Body of pancreas (tissue), 4 donors: Measurements from ENCODE around the gene ALDH1A2. TPM values are rescaled to one million over a fixed set of nuclear protein-coding genes. Genes with fewer than 3 reads are reported as not detected.

Source experiments
- ATAC-seq: fragments of 150-250 bp; one replicate; pipeline ENCODE4 v1.9.1; 2016
- DNase-seq, 4 donors: peaks; one replicate each; pipeline ENCODE4 v3.0.0-alpha.2; 2019
- H3K27ac ChIP-seq, 4 donors: fragments of 200-600 bp; sonication (generic); 1 replicate in 3 of 4; 2 replicates in 1 of 4; pipeline versions ENCODE4 v1.5.1 to v1.6.1; 2016 to 2019; ENCODE audit warnings: mild to moderate bottlenecking in 1 of 4, mixed read lengths in 1 of 4, moderate library complexity in 1 of 4
- H3K27me3 ChIP-seq, 2 donors: fragments of 200-600 bp; sonication (generic); one replicate each; pipeline ENCODE4 v1.6.0; 2016; ENCODE audit warnings: mild to moderate bottlenecking in 1 of 2
- H3K36me3 ChIP-seq, 2 donors: fragments of 200-600 bp; sonication (generic); replicated peaks in 1 of 2; 2 replicates each; pipeline ENCODE4 v1.5.1; 2016; ENCODE audit warnings: low read depth in 2 of 2; ENCODE audit not compliant: insufficient read depth in 1 of 2
- H3K4me1 ChIP-seq: fragments of 200-600 bp; sonication (generic); one replicate; pipeline ENCODE4 v1.6.0; 2016
- H3K4me3 ChIP-seq, 2 donors: fragments of 200-600 bp; sonication (generic); 1 replicate in 1 of 2; 2 replicates in 1 of 2; pipeline ENCODE4 v1.5.1; 2016 to 2019
- H3K9me3 ChIP-seq, 3 donors: fragments of 200-600 bp; sonication (generic); 1 replicate in 2 of 3; 2 replicates in 1 of 3; pipeline ENCODE4 v1.5.1; 2016
- CTCF ChIP-seq, 7 experiments: fragments of 450-650 bp in 4 of 7; fragments of 200-600 bp in 3 of 7; sonication (generic) in 3 of 7; IDR thresholded peaks; one replicate each; pipeline ENCODE4 v1.5.1; 2016 to 2019; ENCODE audit warnings: antibody characterized with exemption in 7 of 7
- POLR2A ChIP-seq, 3 donors: fragments of 450-650 bp; IDR thresholded peaks; one replicate each; pipeline ENCODE4 v1.6.1; 2016; ENCODE audit warnings: antibody characterized with exemption in 3 of 3, mild to moderate bottlenecking in 2 of 3
- WGBS, 2 donors: methylation state at CpG; one replicate each; pipeline ENCODE4 v1.1.5; 2017; 5-methylcytosine and 5-hydroxymethylcytosine counted together
- intact Hi-C: fragments of 100-400 bp; cut with DNase I; formaldehyde crosslinking; loops from one replicate; pipeline ENCODE4 v1.15.1; 2023
- total RNA-seq, 2 donors: library from RNA; depleted of rRNA; stranded (reverse); fragments of >200 nt; gene quantifications; one replicate each; pipeline ENCODE4 v1.1.0, GENCODE V29; 2016

The ALDH1A2 gene
- total RNA-seq, 2 donors from 2014 or later: 1.6 to 2.1 TPM

- intact Hi-C loops: no loop called here
- Histone ChIP-seq H3K36me3 (no peaks in the 10 kb centered on the region), H3K4me1 (no peaks in the 10 kb centered on the region), H3K9me3 (no peaks in the 10 kb centered on the region), H3K27me3 (no peaks in the 10 kb centered on the region), H3K27ac (no peak overlapping the region), H3K4me3 (no peak overlapping the region)
- no peak for TF ChIP-seq POLR2A (IDR thresholded peaks at IDR 0.05)
- no peak for TF ChIP-seq CTCF (IDR thresholded peaks at IDR 0.05)
- DNase-seq: no peak
- 69 to 74% methylated on average over 3 of the region's 3 CpGs for WGBS, 2 donors
- no peak for ATAC-seq
These were observed 71.9 kb downstream of the ALDH1A2 start for GRCh38 chr15:57993409-57994145.

GRCh38 chr15:57992761-57993355 lies 72.7 kb downstream of the ALDH1A2 start:
- intact Hi-C loops: no loop called here
- no peak overlapping the region for H3K27ac ChIP-seq
- no peaks in the 10 kb centered on the region for H3K36me3 ChIP-seq
- no peaks in the 10 kb centered on the region for H3K27me3 ChIP-seq
- no peaks in the 10 kb centered on the region for H3K4me1 ChIP-seq
- TF ChIP-seq CTCF (IDR thresholded peaks at IDR 0.05) (no peak), POLR2A (IDR thresholded peaks at IDR 0.05) (no peak)
- no peak overlapping the region for H3K4me3 ChIP-seq
- WGBS, 2 donors: 25 to 47% methylated on average over 6 of the region's 6 CpGs
- DNase-seq: no peak
- no peaks in the 10 kb centered on the region for H3K9me3 ChIP-seq
- no peak for ATAC-seq

GRCh38 chr15:57973534-57973933 lies 92.0 kb downstream of the ALDH1A2 start:
- DNase-seq: no peak
- Histone ChIP-seq H3K27me3 (no peaks in the 10 kb centered on the region), H3K9me3 (no peaks in the 10 kb centered on the region), H3K4me3 (no peak overlapping the region), H3K36me3 (no peaks in the 10 kb centered on the region), H3K27ac (no peak overlapping the region), H3K4me1 (no peaks in the 10 kb centered on the region)
- intact Hi-C loops: no loop called here
- no peak for TF ChIP-seq POLR2A (IDR thresholded peaks at IDR 0.05)
- ATAC-seq: no peak
- 76 to 83% methylated on average over 3 of the region's 3 CpGs for WGBS, 2 donors

- 58 to 60% methylated on average over 2 of the region's 2 CpGs for WGBS, 2 donors
- no peak overlapping the region for H3K27ac ChIP-seq
- intact Hi-C loops: no loop called here
- H3K9me3 ChIP-seq: no peaks in the 10 kb centered on the region
- no peaks in the 10 kb centered on the region for H3K27me3 ChIP-seq
- TF ChIP-seq POLR2A (IDR thresholded peaks at IDR 0.05): no peak
- TF ChIP-seq CTCF (IDR thresholded peaks at IDR 0.05): no peak
- no peak overlapping the region for H3K4me3 ChIP-seq
- no peaks in the 10 kb centered on the region for H3K4me1 ChIP-seq
- DNase-seq (no peak), ATAC-seq (no peak)
- no peaks in the 10 kb centered on the region for H3K36me3 ChIP-seq
These were observed 92.6 kb downstream of the ALDH1A2 start for GRCh38 chr15:57972864-57973263.

GRCh38 chr15:57969996-57970395 lies 95.5 kb downstream of the ALDH1A2 start:
- H3K36me3 ChIP-seq: no peaks in the 10 kb centered on the region
- H3K27me3 ChIP-seq: no peaks in the 10 kb centered on the region
- intact Hi-C loops: no loop called here
- H3K4me3 ChIP-seq: no peak overlapping the region
- TF ChIP-seq POLR2A (IDR thresholded peaks at IDR 0.05) (no peak), CTCF (IDR thresholded peaks at IDR 0.05) (no peak)
- DNase-seq (no peak), ATAC-seq (no peak)
- no peaks in the 10 kb centered on the region for H3K9me3 ChIP-seq
- H3K27ac ChIP-seq: no peak overlapping the region
- no peaks in the 10 kb centered on the region for H3K4me1 ChIP-seq
